GM12878 (cell line): ENCODE results near the gene PRRG1. TPM values are rescaled to one million over a fixed set of nuclear protein-coding genes. Genes with fewer than 3 reads are reported as not detected.

Source experiments
- ATAC-seq: fragments of 200-7000 bp; cut with Tn5 transposase; 3 replicates; pipeline ENCODE4 v1.9.1; 2020; ENCODE audit warnings: mild to moderate bottlenecking, moderate library complexity
- BruUV-seq: library from RNA; stranded (reverse); fragments of 400-500 nt; replicated peaks from 2 replicates; lab custom pipeline; 2021; lab: Mats Ljungman, UMichigan
- CTCF ChIA-PET: fragments of 300-600 bp; sonication (Branson Sonifier 250); formaldehyde crosslinking; extraction: SDS; loops from one replicate; lab custom pipeline; 2021; ENCODE audit warnings: inconsistent platforms; lab: Yijun Ruan, JAX
- POLR2A ChIA-PET: fragments of 350-600 bp; formaldehyde crosslinking; extraction: SDS; loops from one replicate; lab custom pipeline; 2021; ENCODE audit warnings: inconsistent platforms; lab: Charles Lee
- RAD21 ChIA-PET: fragments of 300-600 bp; sonication (Branson Sonifier 250); formaldehyde crosslinking; loops from one replicate; lab custom pipeline; 2023; ENCODE audit warnings: antibody characterized with exemption; ENCODE audit not compliant: unreplicated experiment; lab: Charles Lee
- SMC1A ChIA-PET: fragments of 300-600 bp; sonication (Branson Sonifier 250); formaldehyde crosslinking; loops from one replicate; lab custom pipeline; 2023; ENCODE audit not compliant: unreplicated experiment, uncharacterized antibody; lab: Charles Lee
- DNase-seq: peaks from one replicate; pipeline ENCODE4 v3.0.0-alpha.2; 2011; ENCODE audit warnings: low read depth, low spot score
- FAIRE-seq: peaks from 3 replicates; lab custom pipeline; 2011; peaks lifted over from hg19 to GRCh38; lab: Jason Lieb, UNC
- H2AFZ ChIP-seq: 2 replicates; pipeline ENCODE4 v1.6.0; 2011; ENCODE audit warnings: low read depth, low read length, control low read depth; ENCODE audit not compliant: control insufficient read depth
- H3K27ac ChIP-seq: 2 replicates; pipeline ENCODE4 v1.5.1; 2011; ENCODE audit warnings: control low read depth; ENCODE audit not compliant: control insufficient read depth, insufficient read depth
- H3K27me3 ChIP-seq, 2 experiments: replicated peaks in 1 of 2; 2 replicates each; pipeline versions ENCODE4 v1.6.0 to v1.6.1; 2011; ENCODE audit warnings: low read length in 1 of 2; ENCODE audit not compliant: control insufficient read depth in 2 of 2, insufficient read depth in 2 of 2
- H3K36me3 ChIP-seq, 2 experiments: 2 replicates each; pipeline ENCODE4 v1.5.1; 2011; ENCODE audit warnings: low read length in 1 of 2; ENCODE audit not compliant: control insufficient read depth in 2 of 2, insufficient read depth in 2 of 2
- H3K4me1 ChIP-seq: 2 replicates; pipeline ENCODE4 v1.6.1; 2011; ENCODE audit warnings: mild to moderate bottlenecking, low read length, moderate library complexity, mixed read lengths; ENCODE audit not compliant: control insufficient read depth, insufficient read depth
- H3K4me2 ChIP-seq: 2 replicates; pipeline ENCODE4 v1.6.0; 2011; ENCODE audit warnings: control low read depth; ENCODE audit not compliant: control insufficient read depth, insufficient read depth
- H3K4me3 ChIP-seq: fragments of 200-600 bp; sonication (generic); 2 replicates; pipeline ENCODE4 v1.5.1; 2016
- H3K79me2 ChIP-seq: 2 replicates; pipeline ENCODE4 v1.6.0; 2011; ENCODE audit warnings: low read length; ENCODE audit not compliant: control insufficient read depth, insufficient read depth
- H3K9ac ChIP-seq: 2 replicates; pipeline ENCODE4 v1.8.0; 2011; ENCODE audit warnings: low read length, control low read depth, mixed read lengths; ENCODE audit not compliant: control insufficient read depth, insufficient read depth
- H3K9me3 ChIP-seq: replicated peaks from 3 replicates; pipeline ENCODE4 v1.5.1; 2011; ENCODE audit warnings: mild to moderate bottlenecking, low read length; ENCODE audit not compliant: control insufficient read depth, insufficient read depth
- H4K20me1 ChIP-seq: 2 replicates; pipeline ENCODE4 v1.6.0; 2011; ENCODE audit not compliant: control insufficient read depth, insufficient read depth
- ASH2L ChIP-seq: fragments of 300-600, 200-600 bp; sonication (generic); IDR thresholded peaks from 2 replicates; pipeline ENCODE4 v1.6.1; 2017; ENCODE audit warnings: low read depth, mild to moderate bottlenecking, borderline replicate concordance
- CTCF ChIP-seq, 3 experiments: IDR thresholded peaks in 2 of 3; conservative IDR thresholded peaks in 1 of 3; 2 replicates each; pipeline ENCODE4 v1.5.1; 2011; ENCODE audit warnings: low read depth in 3 of 3, low read length in 3 of 3, mild to moderate bottlenecking in 3 of 3, control low read depth in 2 of 3, moderate library complexity in 2 of 3, inconsistent platforms in 1 of 3, mixed read lengths in 1 of 3; ENCODE audit not compliant: control insufficient read depth in 2 of 3, insufficient read depth in 1 of 3; ENCODE audit errors: extremely low read depth in 1 of 3
- E2F4 ChIP-seq: IDR thresholded peaks from 2 replicates; pipeline ENCODE4 v1.6.1; 2012; ENCODE audit warnings: low read depth, low read length, improper control_type of control experiment
- ELK1 ChIP-seq: IDR thresholded peaks from 2 replicates; pipeline ENCODE4 v1.6.1; 2012; ENCODE audit warnings: low read depth, low read length, improper control_type of control experiment
- GATAD2B ChIP-seq: fragments of 450-650 bp; conservative IDR thresholded peaks from 2 replicates; pipeline ENCODE4 v1.6.1; 2017; ENCODE audit warnings: low read depth, mild to moderate bottlenecking, moderate library complexity
- KAT2A ChIP-seq: conservative IDR thresholded peaks from 2 replicates; pipeline ENCODE4 v1.6.1; 2011; ENCODE audit warnings: low read depth, low read length; ENCODE audit not compliant: control insufficient read depth
- MLLT1 ChIP-seq: fragments of 450-650 bp; IDR thresholded peaks from 2 replicates; pipeline ENCODE4 v1.6.1; 2016; ENCODE audit warnings: mild to moderate bottlenecking
- MXI1 ChIP-seq: fragments of 150-350 bp; IDR thresholded peaks from 2 replicates; pipeline ENCODE4 v1.6.1; 2011; ENCODE audit warnings: low read depth, mild to moderate bottlenecking, inconsistent platforms, low read length, improper control_type of control experiment
- POLR2AphosphoS5 ChIP-seq: IDR thresholded peaks from 2 replicates; pipeline ENCODE4 v1.6.1; 2011; ENCODE audit warnings: mild to moderate bottlenecking, low read length, inconsistent platforms
- RCOR1 ChIP-seq: conservative IDR thresholded peaks from 2 replicates; pipeline ENCODE4 v1.6.1; 2012; ENCODE audit warnings: low read depth, low read length, improper control_type of control experiment
- RUNX3 ChIP-seq: IDR thresholded peaks from 2 replicates; pipeline ENCODE4 v1.6.1; 2012; ENCODE audit warnings: low read length, inconsistent platforms
- SMC3 ChIP-seq: IDR thresholded peaks from 2 replicates; pipeline ENCODE4 v1.6.1; 2011; ENCODE audit warnings: low read length, improper control_type of control experiment, borderline replicate concordance
- YY1 ChIP-seq: IDR thresholded peaks from 2 replicates; pipeline ENCODE4 v1.6.1; 2011; ENCODE audit warnings: low read depth, mild to moderate bottlenecking, low read length
- ZBTB11 ChIP-seq: fragments of 450-650 bp; formaldehyde crosslinking; IDR thresholded peaks from 2 replicates; pipeline ENCODE4 v1.5.0; 2022; ENCODE audit warnings: mild to moderate bottlenecking, missing genetic modification characterization
- ZNF384 ChIP-seq: IDR thresholded peaks from 2 replicates; pipeline ENCODE4 v1.6.1; 2012; ENCODE audit warnings: low read depth, mild to moderate bottlenecking, low read length, improper control_type of control experiment, borderline replicate concordance
- ZZZ3 ChIP-seq: IDR thresholded peaks from 2 replicates; pipeline ENCODE4 v1.6.1; 2011; ENCODE audit warnings: low read depth; ENCODE audit not compliant: control insufficient read depth, insufficient read length
- WGBS: methylation state at CpG from one replicate; pipeline ENCODE4 v1.1.6; 2016; ENCODE audit warnings: low lambda C conversion rate; ENCODE audit not compliant: insufficient replicate concordance, insufficient coverage; ENCODE audit errors: missing lambda C conversion rate; 5-methylcytosine and 5-hydroxymethylcytosine counted together
- in situ Hi-C: fragments of 300-500 bp; cut with MboI; formaldehyde crosslinking; loops from 9 replicates; pipeline ENCODE4 v1.14.3; 2018; ENCODE audit warnings: mixed read lengths
- intact Hi-C: fragments of 100-400 bp; cut with micrococcal nuclease; formaldehyde crosslinking; loops from one replicate; pipeline ENCODE4 v1.14.2; 2022; ENCODE audit not compliant: unreplicated experiment
- polyA plus RNA-seq, 11 experiments: library from polyadenylated mRNA; depleted of rRNA in 4 of 11; unstranded in 6 of 11; stranded (reverse) in 5 of 11; fragments of >200 nt; fragmentation: Nextera tagmentation in 4 of 11; fragmentation: Illumina TruSeq in 1 of 11; extraction: Ambion mirVana in 4 of 11; extraction: Trizol in 1 of 11; gene quantifications; 1 replicate in 1 of 11; 2 replicates in 10 of 11; pipeline versions ENCODE4 v1.2.1 to v1.2.3, GENCODE V29; 2011 to 2016; ENCODE audit warnings: inconsistent platforms in 2 of 11, missing spikeins in 2 of 11, low read depth in 1 of 11
- total RNA-seq, 4 experiments: library from RNA; depleted of rRNA in 3 of 4; stranded (reverse); fragments of >200 nt in 3 of 4; fragmentation: Illumina TruSeq in 1 of 4; extraction: Trizol in 1 of 4; gene quantifications; 2 replicates each; pipeline versions ENCODE4 v1.2.1 to v1.2.3, GENCODE V29; 2013 to 2021

PRRG1 gene
- total and polyA plus RNA-seq, 10 of the 15 experiments (the other 5 are each of a cell fraction or from before 2014, with no cell fraction given), result not detected

GRCh38 chrX:37491686-37492085 is 142.5 kb downstream of the PRRG1 start:
- ChIA-PET SMC1A (no interaction called here), CTCF (no interaction called here), RAD21 (no interaction called here), POLR2A (no interaction called here)
- no peaks in the 10 kb centered on the region for H3K9me3 ChIP-seq
- intact Hi-C loops (no loop called here), in situ Hi-C loops (loop anchor here (25.0 kb wide), 1 partner anchor 346 kb away; the partner anchor contains the start of gene DYNLT3)
- BruUV-seq, result no TSS peak
- no peaks in the 10 kb centered on the region for H3K27me3 ChIP-seq
- FAIRE-seq (no peak), ATAC-seq (no peak), DNase-seq (no peak)
- H3K36me3 ChIP-seq, result no peaks in the 10 kb centered on the region
- H4K20me1 ChIP-seq, result no peaks in the 10 kb centered on the region
- no peak overlapping the region for H3K4me2 ChIP-seq
- no peak overlapping the region for H3K4me3 ChIP-seq
- no peak overlapping the region for H2AFZ ChIP-seq
- H3K27ac ChIP-seq, result no peak overlapping the region
- H3K9ac ChIP-seq, result no peak overlapping the region
- 85% methylated on average over 16 of the region's 34 CpGs for WGBS
- no peaks in the 10 kb centered on the region for H3K79me2 ChIP-seq
- no peaks in the 10 kb centered on the region for H3K4me1 ChIP-seq
- TF ChIP-seq CTCF (IDR thresholded peaks at IDR 0.05 in 2 of 3, conservative IDR thresholded peaks at IDR 0.05 in 1 of 3; ENCODE audit: control insufficient read depth in 2 of 3, extremely low read depth in 1 of 3, insufficient read depth in 1 of 3, low read depth in 3 of 3, low read length in 3 of 3) (no peak), ELK1 (no peak), YY1 (no peak), ZNF384 (no peak), KAT2A (no peak), ZZZ3 (no peak), MXI1 (no peak), SMC3 (no peak), RUNX3 (no peak), GATAD2B (no peak), MLLT1 (no peak), ASH2L (no peak), RCOR1 (no peak), POLR2AphosphoS5 (no peak), ZBTB11 (CRISPR knock-in tag) (no peak), E2F4 (no peak)
